PC-3 (cell line): Measurements from ENCODE around the gene KCNH8.

Experiments used
- CTCF ChIP-seq: fragments of 300-600 bp; sonication (generic); conservative IDR thresholded peaks from 2 replicates; pipeline ENCODE4 v1.5.1; 2017; ENCODE audit warnings: antibody characterized with exemption, low read depth, mild to moderate bottlenecking, low read length
- EZH2 ChIP-seq: fragments of 300-600 bp; sonication (generic); IDR thresholded peaks from one replicate; pipeline ENCODE4 v1.6.1; 2017; ENCODE audit warnings: antibody characterized with exemption, mild to moderate bottlenecking, low read length; ENCODE audit not compliant: unreplicated experiment

GRCh38 chr3:19541284-19541683 lies 393.0 kb downstream of the KCNH8 start:
- no peak for TF ChIP-seq CTCF
- no peak for TF ChIP-seq EZH2
